Lower leg skin (tissue), 4 donors: ENCODE data around the gene WNT7A. TPM values are rescaled to one million over a fixed set of nuclear protein-coding genes. Genes with fewer than 3 reads are reported as not detected.

Experiments
- DNase-seq, 2 donors: peaks; one replicate each; pipeline ENCODE4 v3.0.0-alpha.2; 2019; ENCODE audit warnings: low spot score in 2 of 2
- H3K4me3 ChIP-seq: fragments of 200-600 bp; sonication (generic); 2 replicates; pipeline ENCODE4 v1.5.1; 2017; ENCODE audit warnings: mild to moderate bottlenecking, low read depth; ENCODE audit not compliant: poor library complexity, severe bottlenecking
- CTCF ChIP-seq, 3 donors: fragments of 450-650 bp; IDR thresholded peaks; one replicate each; pipeline ENCODE4 v1.5.1; 2016; ENCODE audit warnings: antibody characterized with exemption in 3 of 3, mild to moderate bottlenecking in 3 of 3, moderate library complexity in 2 of 3
- POLR2A ChIP-seq, 2 donors: fragments of 450-650 bp; IDR thresholded peaks; one replicate each; pipeline ENCODE4 v1.6.1; 2016 to 2017; ENCODE audit warnings: antibody characterized with exemption in 2 of 2, mild to moderate bottlenecking in 1 of 2, moderate library complexity in 1 of 2
- WGBS, 2 donors: methylation state at CpG; one replicate each; pipeline ENCODE4 v1.1.5; 2018; 5-methylcytosine and 5-hydroxymethylcytosine counted together
- intact Hi-C: fragments of 100-400 bp; cut with DNase I; formaldehyde crosslinking; loops from one replicate; pipeline ENCODE4 v1.15.0; 2023; ENCODE audit warnings: low total_unique reads
- total RNA-seq, 4 donors: library from RNA; depleted of rRNA; stranded (reverse); fragments of >200 nt; gene quantifications; one replicate each; pipeline ENCODE4 v1.1.0, GENCODE V29; 2016

WNT7A gene
- total RNA-seq, 4 donors from 2014 or later, result 0.49 to 2.4 (median 0.68) TPM

GRCh38 chr3:13800064-13800463 lies 79.8 kb downstream of the WNT7A start:
- H3K4me3 ChIP-seq, result no peak overlapping the region
- TF ChIP-seq POLR2A (IDR thresholded peaks at IDR 0.05) (no peak), CTCF (IDR thresholded peaks at IDR 0.05) (no peak)
- 85 to 89% methylated on average over 5 to 6 of the region's 6 CpGs for WGBS, 2 donors
- intact Hi-C loops, result no loop called here
- DNase-seq, result no peak

- no peak overlapping the region for H3K4me3 ChIP-seq
- DNase-seq, result no peak
- TF ChIP-seq CTCF (IDR thresholded peaks at IDR 0.05) (no peak), POLR2A (IDR thresholded peaks at IDR 0.05) (no peak)
- intact Hi-C loops, result no loop called here
- WGBS, 2 donors, result 87 to 89% methylated on average over 11 of the region's 11 CpGs
Measured at GRCh38 chr3:13798401-13798800, 81.5 kb downstream of the WNT7A start.

GRCh38 chr3:13796701-13797460 lies 83.0 kb downstream of the WNT7A start:
- WGBS, 2 donors, result 55% methylated on average over 15 of the region's 15 CpGs
- TF ChIP-seq POLR2A (IDR thresholded peaks at IDR 0.05), result no peak
- TF ChIP-seq CTCF (IDR thresholded peaks at IDR 0.05), result no peak
- no peak overlapping the region for H3K4me3 ChIP-seq
- intact Hi-C loops, result no loop called here
- DNase-seq, result no peak

GRCh38 chr3:13795816-13796215 lies 84.1 kb downstream of the WNT7A start:
- 86 to 87% methylated on average over 17 of the region's 17 CpGs for WGBS, 2 donors
- DNase-seq, result no peak
- no peak overlapping the region for H3K4me3 ChIP-seq
- TF ChIP-seq POLR2A (IDR thresholded peaks at IDR 0.05) (no peak), CTCF (IDR thresholded peaks at IDR 0.05) (no peak)
- intact Hi-C loops, result no loop called here

- intact Hi-C loops, result no loop called here
- no peak overlapping the region for H3K4me3 ChIP-seq
- no peak for TF ChIP-seq POLR2A (IDR thresholded peaks at IDR 0.05)
- TF ChIP-seq CTCF (IDR thresholded peaks at IDR 0.05), result no peak
- DNase-seq, result no peak
- WGBS, 2 donors, result 81 to 91% methylated on average over 7 to 9 of the region's 9 CpGs
Measured at GRCh38 chr3:13794322-13794721, 85.5 kb downstream of the WNT7A start.

GRCh38 chr3:13793451-13793850 lies 86.4 kb downstream of the WNT7A start:
- intact Hi-C loops, result no loop called here
- no peak for DNase-seq
- TF ChIP-seq CTCF (IDR thresholded peaks at IDR 0.05) (no peak), POLR2A (IDR thresholded peaks at IDR 0.05) (no peak)
- H3K4me3 ChIP-seq, result no peak overlapping the region
- 83 to 90% methylated on average over 8 to 12 of the region's 12 CpGs for WGBS, 2 donors
